ENCODE measurements around the gene ANKRD50.

GRCh38 chr4:124711471-124712371, 811 bp downstream of the ANKRD50 start:
- TF ChIP-seq POLR2A (IDR thresholded peaks at IDR 0.05; ENCODE audit: low read depth, low read length) = no peak
- TF ChIP-seq POLR2AphosphoS5 (IDR thresholded peaks at IDR 0.05; ENCODE audit: low read depth, low read length) = no peak
- TF ChIP-seq TAF1 (IDR thresholded peaks at IDR 0.05; ENCODE audit: low read depth, low read length) = no peak

Data from GM12891 (cell line).